ENCODE measurements around the gene C5orf58.

C5orf58 gene, protein sequence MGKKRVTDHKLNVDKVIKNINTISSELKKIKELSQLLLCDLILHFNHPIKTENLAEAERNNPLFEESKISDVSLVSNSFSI

DNA sequence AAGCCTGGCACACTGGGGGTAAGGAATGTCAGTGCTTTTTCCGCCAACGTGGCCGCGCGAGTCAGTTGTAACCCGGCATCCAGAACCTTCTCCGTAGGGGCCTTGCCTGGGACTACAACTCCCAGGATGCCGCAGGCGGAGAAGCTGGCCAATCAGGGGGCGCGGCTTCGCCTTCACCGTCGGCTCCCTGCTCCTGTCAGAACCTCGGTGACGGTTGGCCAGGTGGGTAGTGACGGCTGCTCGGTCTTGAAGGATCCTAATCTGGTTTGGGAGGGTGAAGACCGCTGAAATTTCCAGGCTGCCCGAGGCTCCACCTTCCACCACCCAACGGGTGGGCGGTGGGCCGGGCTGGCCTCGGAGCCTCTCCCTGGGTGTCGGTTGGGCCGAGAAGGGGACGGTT, at the start of gene C5orf58:
TSS of gene C5orf58 (plus strand) at position 200 of the 400 bp plus-strand sequence. CDS start 1,992 bp downstream, outside the sequence.
- intact Hi-C loops (cut with DNase I), result no loop called here

DNA sequence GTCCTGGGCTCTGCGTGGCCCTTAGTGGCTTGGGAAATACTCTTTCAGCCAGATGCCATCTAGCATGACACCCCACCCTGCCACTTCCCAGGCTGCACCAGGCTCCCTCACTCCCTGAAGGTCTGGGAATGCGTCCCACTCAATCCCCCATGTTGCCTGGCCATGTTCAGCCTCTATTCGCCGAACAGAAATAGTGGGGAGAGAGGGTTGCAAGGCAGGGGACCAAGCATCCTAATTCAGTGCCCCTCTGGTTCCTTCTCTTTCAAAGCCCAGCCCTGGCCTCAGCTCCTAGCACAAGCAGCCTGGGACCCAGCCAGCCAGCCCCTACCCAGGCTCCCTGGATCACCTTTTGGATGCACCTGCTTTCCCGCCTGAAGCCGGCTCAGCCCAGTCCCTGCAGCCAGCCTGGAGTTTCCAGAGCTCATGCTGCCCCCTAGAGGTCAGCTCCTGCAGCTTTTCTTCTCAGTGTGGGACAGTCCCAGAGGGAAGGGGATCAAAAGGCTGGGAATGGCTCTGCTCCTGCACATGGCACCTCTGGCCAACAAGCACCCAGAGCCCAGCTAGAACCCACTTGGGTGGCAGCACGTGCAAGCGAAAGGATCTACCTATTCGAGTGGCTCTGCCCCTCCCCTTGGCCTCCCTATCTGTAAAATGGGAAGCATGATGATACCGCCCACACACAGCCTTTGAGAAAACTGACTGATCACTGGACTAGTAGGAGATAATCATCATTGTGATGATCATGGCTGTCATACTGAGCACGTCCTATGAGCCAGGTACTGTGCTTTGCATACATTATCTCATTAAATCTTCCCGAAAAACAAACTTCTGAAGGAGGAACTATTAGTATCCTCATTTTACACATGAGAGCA, 48.7 kb upstream of the C5orf58 start:
- peak; percentile 39 to 95 (median 69) for DNase-seq
- intact Hi-C loops (cut with DNase I), result loop anchor here (1.0 kb wide), 1 partner anchor 84 kb away; no protein-coding TSS in a partner anchor

More for the DNA sequence above, at the start of gene C5orf58:
- DNase-seq, result peak in 1 of 10 donors; percentile 85

DNA sequence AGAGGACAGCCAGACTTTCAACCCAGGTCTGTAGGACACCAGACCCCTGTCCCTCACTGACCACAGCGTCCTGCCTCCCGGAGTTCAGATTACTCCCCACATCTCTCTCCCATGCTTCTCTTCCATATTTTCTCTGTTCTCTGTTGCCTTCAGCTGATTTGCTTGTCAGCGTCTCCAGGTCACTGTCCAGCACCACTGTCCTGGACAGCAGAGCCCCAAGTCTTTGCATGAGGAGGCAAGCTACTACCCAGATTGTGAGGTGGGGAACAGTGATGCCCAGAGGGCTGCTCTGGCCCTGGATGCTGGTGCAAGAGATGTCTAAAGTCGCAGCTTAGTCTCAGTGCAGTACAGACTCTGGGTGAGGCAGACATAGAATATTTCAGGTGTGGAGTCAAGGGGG, 48.0 kb upstream of the C5orf58 start:
- intact Hi-C loops (cut with DNase I), result loop anchor here (1.0 kb wide), 1 partner anchor 84 kb away; no protein-coding TSS in a partner anchor

DNA sequence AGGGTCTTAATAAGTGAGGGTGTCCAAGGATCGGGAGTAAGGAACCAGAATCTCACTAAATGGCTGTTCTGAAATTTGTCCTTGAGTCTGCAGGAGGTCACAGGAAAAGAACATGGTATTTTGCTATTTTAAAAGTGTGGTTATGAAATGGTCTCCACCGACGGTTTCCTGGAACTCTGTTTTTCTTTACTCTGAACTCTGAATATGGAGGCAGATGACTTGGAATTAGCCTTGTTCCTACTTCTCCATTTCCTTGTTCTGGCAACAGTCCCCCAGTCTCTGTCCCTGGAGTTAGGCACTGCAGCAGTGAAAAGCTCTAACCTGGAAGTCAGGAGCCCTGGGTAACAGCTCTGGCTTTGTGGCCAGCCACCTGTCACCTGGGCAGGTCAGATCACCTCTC, 46.6 kb upstream of the C5orf58 start:
- intact Hi-C loops (cut with DNase I), result no loop called here
- no peak for DNase-seq

More for the DNA sequence above, 48.0 kb upstream of the C5orf58 start:
- DNase-seq, result no peak

DNA sequence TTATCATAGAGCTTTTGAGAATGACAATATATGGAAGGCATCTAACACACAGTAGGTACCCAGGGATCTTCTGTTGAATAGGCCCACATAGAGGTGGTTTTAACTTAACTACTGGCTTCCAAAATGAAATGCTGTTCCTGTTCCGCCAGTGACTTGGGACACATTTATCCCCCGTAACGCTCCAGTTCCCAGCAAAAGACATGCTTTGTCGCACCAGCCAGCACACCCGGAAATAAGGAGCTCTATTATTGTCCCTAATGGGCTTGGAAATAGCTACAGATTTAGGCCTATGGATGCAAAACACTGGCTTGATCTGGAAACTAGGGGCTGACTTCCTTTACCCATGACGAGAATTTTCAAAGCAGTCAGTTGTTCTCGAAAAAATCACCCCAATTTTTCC, 45.9 kb upstream of the C5orf58 start:
- no peak for DNase-seq
- intact Hi-C loops (cut with DNase I), result no loop called here

DNA sequence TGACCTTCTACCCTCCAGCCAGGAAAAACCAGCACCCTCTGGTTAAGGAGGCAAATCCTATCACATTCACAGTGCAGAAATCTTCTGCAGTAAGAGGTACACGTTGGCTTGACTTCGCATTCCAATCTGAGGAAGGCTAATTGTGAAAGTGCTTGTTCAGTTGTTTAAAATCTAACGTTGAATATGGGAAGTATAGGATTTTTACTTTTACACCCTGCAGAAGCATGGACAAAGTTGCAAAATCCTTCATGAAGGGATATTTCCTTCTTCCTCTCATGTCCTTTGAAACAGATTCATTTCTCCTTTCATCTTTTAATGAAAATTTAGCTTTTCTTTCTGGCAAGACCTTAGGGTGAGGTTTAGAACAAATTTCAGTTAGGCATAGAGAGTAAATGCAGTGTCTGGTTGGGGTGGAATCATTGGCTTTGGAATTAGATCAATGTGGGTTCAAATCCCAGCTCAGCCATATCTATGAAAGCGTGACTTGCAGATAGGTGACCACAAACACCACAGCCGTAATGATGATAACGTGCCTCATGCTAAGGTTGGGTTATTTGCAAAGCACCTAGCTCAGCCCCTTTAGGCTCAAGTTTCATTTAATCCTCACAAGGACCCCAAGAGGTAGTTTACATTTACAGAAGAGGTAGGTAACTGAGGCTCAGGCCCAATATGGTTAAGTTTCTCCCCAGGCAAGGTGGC, 42.2 kb upstream of the C5orf58 start:
- intact Hi-C loops (cut with DNase I), result no loop called here
- DNase-seq, result no peak

DNA sequence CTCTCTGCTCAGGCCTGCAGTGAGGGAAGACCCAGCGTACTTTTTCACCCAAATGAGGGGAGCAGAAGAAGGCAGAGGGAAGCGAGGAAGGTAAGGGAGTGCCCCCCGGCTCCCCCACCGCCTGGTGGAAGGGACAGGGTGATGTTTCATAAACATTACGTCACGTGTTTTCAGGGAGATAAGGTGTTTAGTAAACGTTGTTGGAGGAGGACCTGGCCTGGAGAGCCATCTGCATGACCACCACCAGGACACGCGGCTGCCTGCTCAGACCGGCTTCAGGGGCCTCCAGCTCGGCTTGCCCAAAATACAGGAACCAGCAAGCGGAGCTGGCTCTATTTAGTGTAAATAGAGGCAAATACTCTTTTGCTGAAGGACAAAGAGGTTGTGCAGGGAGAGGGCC, 40.0 kb upstream of the C5orf58 start:
- intact Hi-C loops (cut with DNase I), result no loop called here
- no peak for DNase-seq

DNA sequence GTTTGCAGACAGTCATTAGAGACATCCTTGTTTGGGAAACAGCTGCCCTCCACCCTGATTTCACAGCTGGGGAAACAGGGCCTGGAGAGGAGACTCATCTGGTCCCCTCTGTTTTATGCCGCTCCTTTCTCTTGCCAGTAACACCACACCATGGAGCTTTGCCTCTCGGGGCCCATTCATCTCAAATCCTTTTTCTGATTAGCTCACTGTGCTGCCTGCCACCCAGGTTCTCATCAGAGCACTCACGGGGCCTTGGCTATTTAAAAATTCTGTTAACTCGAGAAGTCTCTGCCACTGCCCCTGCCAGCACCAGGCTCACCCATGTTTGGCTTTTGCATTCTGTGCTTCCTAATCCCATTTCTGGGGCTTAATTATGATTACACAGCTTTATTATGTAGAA, 36.8 kb upstream of the C5orf58 start:
- DNase-seq, result no peak
- intact Hi-C loops (cut with DNase I), result no loop called here

DNA sequence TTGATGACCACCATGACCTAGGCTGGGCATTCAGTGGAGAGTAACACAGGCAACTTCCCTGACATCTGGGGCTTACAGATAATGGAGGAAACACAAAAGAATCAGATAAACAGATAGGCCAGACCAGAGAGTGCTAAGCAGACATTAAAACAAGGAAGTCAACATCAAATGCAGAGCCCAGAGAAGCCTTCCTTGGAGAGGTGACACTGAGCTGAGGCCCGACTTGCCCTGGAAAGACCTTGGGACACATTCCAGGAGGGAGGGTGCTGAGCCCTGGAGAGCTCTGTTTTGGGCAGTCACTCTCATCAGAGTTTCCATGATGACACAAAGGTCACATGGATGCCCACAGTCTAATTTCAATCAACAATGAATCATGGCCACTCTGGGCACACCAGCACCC, 31.9 kb upstream of the C5orf58 start:
- intact Hi-C loops (cut with DNase I), result no loop called here
- DNase-seq, result no peak

DNA sequence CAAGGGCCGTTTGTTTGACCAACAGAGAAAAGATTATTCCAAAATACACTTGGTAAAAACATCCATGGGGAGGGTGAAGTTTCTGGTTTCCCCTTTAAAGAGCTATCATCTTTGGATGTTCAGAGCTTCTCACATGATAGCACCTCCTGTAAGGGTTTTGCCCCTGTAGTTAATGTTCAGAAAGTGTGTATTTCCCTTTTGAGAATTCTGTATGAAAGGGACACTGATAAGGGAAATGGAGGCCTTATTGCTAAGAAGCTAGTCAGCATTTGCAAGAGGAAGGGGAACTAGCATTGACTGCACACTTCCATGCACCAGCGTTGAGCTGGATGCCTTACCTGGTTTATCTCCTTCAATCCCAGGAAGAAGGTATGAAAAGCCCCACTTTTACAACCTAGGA, 31.5 kb upstream of the C5orf58 start:
- intact Hi-C loops (cut with DNase I), result no loop called here

DNA sequence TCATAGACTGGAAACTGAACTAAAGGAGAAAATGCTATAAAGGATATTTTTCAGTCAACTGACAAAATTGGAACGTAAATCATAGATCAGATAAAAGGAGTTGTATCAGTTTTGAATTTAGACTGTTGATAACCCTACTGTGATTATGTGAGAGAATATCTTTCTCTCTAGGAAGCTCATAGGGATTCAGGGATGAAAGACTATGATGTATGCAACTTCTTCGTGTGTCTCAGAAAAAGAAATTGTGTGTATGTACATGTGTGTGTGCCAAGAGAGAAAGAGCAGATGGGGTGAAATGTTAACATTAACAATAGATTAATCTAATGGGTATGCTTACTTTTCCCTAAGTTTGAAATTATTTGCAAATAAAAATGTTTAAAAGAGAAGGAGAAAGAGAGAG, 30.7 kb upstream of the C5orf58 start:
- DNase-seq, result no peak
- intact Hi-C loops (cut with DNase I), result no loop called here

More for the DNA sequence above, 31.5 kb upstream of the C5orf58 start:
- DNase-seq, result no peak

DNA sequence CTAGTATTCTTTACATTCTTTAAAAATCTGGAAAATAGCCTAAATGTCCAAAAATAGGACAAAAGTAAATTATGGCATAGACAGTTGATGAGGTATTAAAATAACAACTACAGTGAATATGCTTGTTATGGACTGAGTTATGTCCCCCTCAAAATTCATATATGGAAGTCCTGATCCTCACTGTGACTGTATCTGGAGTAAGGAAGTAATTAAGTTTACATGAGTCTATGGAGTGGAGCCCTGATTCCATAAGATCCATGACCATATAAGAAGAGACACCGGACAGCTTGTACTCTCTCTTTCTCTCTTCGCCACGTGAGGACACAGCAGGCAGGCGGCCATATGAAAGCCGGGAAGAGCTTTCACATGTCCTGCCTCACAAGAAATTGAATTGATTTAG, 28.6 kb upstream of the C5orf58 start:
- intact Hi-C loops (cut with DNase I), result no loop called here
- DNase-seq, result no peak

DNA sequence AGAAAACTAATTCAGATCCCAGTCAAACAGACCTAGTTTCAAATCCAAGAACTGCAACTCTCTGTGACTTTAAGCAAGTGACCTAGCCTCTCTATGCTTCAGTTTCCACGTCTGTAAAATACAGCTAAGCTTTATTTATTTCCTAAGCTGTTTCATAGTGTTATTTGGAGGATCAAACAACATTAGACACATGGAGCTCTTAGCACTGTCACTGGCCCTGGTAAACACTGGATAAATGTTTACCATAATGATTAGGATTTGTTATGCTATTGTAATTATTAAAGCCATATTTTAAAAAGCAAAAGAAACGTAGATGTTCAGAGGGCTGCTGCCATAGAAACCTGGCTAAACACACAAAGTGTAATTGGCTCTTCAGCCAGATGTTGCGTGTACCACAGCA, 26.6 kb upstream of the C5orf58 start:
- intact Hi-C loops (cut with DNase I), result no loop called here

DNA sequence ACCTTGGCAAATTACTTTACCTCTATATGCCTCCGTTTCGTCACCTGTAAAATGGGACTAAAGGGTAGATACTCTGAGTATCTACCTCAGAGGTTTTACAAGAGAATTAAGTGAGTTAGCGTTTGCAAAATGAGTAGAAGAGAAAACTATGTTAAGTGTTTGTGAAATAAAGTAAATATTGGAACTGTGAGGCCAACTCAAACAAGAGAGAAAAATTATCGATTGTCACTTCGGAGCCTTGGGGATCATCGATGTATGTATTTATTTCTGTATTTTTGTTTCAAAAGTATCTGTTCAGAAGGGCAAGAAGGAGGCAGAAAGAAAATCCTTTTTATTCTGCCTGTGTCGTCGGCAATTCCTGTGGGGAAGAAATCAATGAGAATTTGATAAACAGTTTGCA, 25.8 kb upstream of the C5orf58 start:
- DNase-seq, result no peak
- intact Hi-C loops (cut with DNase I), result no loop called here

More for the DNA sequence above, 26.6 kb upstream of the C5orf58 start:
- no peak for DNase-seq

DNA sequence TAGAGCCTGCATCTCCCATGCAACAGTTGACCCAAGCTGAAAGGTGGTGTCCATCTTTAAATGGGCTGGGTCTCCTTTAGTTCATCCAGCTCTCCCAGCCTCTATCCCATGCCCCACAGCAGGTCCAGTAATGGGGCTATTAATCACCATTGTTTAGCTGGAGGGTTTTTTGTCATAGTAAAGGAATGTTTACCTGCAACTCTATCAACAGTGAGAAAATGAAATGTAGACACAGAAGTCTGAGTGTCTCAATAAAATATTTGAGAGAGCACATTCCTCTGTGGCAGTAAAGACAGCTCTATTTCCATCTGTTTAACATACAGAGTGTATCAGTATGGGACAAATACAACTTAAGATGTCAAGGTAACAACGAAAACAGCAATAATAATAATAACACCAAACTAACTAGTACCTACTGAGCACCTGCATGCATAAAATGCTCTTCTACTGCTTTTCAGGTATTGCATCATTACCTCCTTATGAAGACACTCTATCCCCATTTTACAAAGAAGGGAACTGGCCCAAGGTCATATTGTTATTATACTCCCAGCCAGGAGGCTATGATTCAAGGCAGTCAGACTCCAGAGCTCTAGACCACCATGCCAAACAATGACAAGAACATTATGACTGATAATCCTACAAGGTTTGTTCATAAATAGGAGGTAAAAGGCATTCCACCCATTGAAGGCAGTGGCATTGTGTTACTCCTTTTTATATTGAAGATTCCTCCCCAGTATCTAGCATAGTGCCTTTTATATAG, 21.0 kb upstream of the C5orf58 start:
- intact Hi-C loops (cut with DNase I), result no loop called here
- DNase-seq, result no peak

DNA sequence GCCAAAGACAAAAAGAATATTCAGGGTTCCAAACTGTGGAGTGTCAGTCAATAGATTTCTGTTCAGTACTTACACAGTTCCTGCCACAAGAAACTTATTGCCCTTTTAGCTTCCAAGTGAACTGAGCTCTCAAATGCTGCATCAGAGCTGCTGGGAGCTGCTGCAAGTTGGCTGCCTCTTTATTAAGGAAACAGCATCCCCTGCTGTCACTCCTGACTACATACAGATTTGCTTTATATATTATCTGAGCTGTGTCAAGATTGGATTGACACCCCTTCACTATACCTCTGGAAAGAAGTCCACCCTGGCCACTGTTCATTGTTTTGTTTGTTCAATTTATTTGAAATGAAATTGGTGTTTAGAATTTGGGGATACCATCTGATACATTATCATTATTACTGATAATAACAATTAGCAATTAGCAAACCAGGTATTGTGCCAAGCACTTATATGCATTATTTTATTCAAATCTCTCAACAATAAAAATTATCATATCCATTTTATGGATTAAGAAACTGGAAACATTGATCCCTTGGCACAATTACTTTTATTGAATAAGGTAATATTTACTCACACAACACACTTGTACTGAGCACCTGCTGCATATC, 16.4 kb upstream of the C5orf58 start:
- intact Hi-C loops (cut with DNase I), result loop anchor here (1.0 kb wide), 1 partner anchor 116 kb away; no protein-coding TSS in a partner anchor
- peak in 3 of 10 donors; percentile 22 to 82 (median 28) for DNase-seq

DNA sequence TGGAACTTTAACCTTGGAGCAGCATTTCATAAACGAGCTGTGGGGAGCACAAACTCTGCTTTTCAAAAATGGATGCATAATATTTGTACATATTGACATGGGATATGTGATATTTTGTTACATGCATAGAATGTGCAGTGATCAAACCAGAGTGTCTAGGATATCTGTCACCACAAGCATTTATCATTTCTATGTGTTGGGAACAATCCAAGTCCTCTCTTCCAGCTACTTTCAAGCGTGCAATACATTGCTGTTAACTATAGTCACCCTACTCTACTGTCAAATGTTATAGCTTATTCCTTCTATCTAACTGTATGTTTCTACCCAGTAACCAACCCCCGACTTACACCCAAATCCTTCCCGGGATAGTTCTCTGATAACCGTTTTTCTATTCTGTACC, 15.0 kb upstream of the C5orf58 start:
- intact Hi-C loops (cut with DNase I), result no loop called here
- no peak for DNase-seq

DNA sequence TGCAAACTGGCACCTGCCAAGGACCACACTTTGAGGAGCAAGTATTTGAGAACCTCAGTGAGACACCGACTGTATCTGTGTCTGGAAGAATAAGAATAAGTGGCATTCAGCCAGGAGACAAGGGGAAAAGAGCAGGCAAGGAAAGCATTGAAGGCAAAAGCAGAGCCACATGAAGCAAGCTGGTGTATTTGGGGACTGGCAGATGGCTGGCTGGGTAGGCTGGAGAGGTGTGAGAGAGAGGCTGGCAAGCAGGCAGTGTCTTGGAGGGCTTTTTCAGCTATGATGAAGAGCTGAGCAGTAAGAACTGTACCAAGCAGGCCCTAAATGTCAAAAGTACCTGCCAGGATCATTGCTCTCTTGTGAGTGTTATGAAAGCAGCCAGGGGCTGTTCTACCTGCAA, 14.1 kb upstream of the C5orf58 start:
- peak in 8 of 10 donors; percentile 42 to 93 (median 58) for DNase-seq
- intact Hi-C loops (cut with DNase I), result no loop called here

DNA sequence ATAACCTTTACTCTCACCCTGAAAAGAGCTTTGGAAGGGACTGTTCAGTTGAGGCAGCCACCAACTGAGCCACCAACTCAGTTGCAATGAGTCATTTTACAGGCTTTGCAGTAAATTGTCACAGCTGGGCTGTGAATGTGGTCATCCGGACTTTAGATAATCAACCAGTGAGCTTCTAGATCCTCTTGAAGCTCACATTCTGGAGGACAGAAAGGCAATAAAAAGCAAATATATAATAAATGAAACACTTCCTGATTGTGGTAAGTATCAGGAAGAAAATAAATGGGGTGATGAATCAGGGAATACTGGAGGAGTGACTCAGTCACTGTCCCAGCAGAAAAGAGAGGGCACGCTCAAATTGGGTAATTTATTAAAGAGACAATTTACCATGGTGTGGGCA, 13.2 kb upstream of the C5orf58 start:
- intact Hi-C loops (cut with DNase I), result no loop called here
- DNase-seq, result peak in 2 of 10 donors; percentile 60 to 62

DNA sequence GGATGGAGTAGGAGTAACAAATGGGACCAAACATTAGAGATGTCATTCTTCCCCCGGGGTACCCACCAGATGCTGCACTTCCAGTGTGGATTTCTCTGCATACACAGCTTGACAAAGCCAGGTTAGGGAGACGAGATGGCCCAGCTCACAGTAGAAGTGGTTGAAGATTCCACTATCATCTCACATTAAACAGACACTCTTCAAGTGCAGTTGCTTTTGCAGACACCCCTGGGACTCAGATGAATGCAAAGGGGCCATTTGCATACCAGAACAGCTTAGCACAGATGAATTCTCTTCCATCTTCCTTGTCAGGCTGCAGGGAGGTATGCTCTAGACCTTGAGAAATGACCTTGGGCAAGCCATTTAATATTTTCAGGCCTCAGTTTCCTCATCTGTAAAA, 12.6 kb upstream of the C5orf58 start:
- DNase-seq, result no peak
- intact Hi-C loops (cut with DNase I), result no loop called here
